GM23338 (cell line): ENCODE data around the gene PLD6.

ENCODE experiments used
- POLR2AphosphoS5 ChIP-seq: IDR thresholded peaks from 2 replicates; pipeline ENCODE4 v1.6.1; 2016; ENCODE audit warnings: antibody characterized with exemption, low read depth
- TF ChIP-seq, protein P1 (sequence below), 2 experiments: fragments of 200-600 bp in 1 of 2; sonication (generic) in 1 of 2; conservative IDR thresholded peaks; 2 replicates each; pipeline versions ENCODE4 v1.5.1 to v1.6.1; 2016 to 2017; ENCODE audit warnings: antibody characterized with exemption in 2 of 2, low read depth in 2 of 2, mild to moderate bottlenecking in 2 of 2, moderate library complexity in 1 of 2

GRCh38 chr17:17196776-17197175, 9.4 kb downstream of the PLD6 start:
- no peak for TF ChIP-seq POLR2AphosphoS5
- TF ChIP-seq, protein P1, sequence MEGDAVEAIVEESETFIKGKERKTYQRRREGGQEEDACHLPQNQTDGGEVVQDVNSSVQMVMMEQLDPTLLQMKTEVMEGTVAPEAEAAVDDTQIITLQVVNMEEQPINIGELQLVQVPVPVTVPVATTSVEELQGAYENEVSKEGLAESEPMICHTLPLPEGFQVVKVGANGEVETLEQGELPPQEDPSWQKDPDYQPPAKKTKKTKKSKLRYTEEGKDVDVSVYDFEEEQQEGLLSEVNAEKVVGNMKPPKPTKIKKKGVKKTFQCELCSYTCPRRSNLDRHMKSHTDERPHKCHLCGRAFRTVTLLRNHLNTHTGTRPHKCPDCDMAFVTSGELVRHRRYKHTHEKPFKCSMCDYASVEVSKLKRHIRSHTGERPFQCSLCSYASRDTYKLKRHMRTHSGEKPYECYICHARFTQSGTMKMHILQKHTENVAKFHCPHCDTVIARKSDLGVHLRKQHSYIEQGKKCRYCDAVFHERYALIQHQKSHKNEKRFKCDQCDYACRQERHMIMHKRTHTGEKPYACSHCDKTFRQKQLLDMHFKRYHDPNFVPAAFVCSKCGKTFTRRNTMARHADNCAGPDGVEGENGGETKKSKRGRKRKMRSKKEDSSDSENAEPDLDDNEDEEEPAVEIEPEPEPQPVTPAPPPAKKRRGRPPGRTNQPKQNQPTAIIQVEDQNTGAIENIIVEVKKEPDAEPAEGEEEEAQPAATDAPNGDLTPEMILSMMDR (conservative IDR thresholded peaks at IDR 0.05; ENCODE audit: low read depth in 2 of 2), result no peak
